CD4-positive, alpha-beta T cell (primary cell): Measurements from ENCODE around the gene RASA1. TPM values are rescaled to one million over a fixed set of nuclear protein-coding genes. Genes with fewer than 3 reads are reported as not detected.

Experiments used
- ATAC-seq: fragments of 200-7000 bp; cut with Tn5 transposase; one replicate; pipeline ENCODE4 v1.10.0; 2022; ENCODE audit warnings: mild to moderate bottlenecking; ENCODE audit not compliant: poor library complexity
- CTCF ChIA-PET: fragments of 350-600 bp; sonication (Branson Sonifier 250); formaldehyde crosslinking; loops from one replicate; lab custom pipeline; 2021; ENCODE audit warnings: antibody characterized with exemption, inconsistent platforms; lab: Charles Lee
- POLR2A ChIA-PET: fragments of 350-600 bp; sonication (Branson Sonifier 250); formaldehyde crosslinking; loops from one replicate; lab custom pipeline; 2021; ENCODE audit warnings: antibody characterized with exemption, inconsistent platforms; lab: Charles Lee
- DNase-seq, 14 experiments: peaks; one replicate each; pipeline ENCODE4 v3.0.0-alpha.2; 2013 to 2020; ENCODE audit warnings: mixed read lengths in 2 of 14
- H3K27ac ChIP-seq, 2 donors: one replicate each; pipeline versions ENCODE4 v1.5.1 to v1.7.0; 2013; ENCODE audit warnings: low read length in 2 of 2, low read depth in 1 of 2, mild to moderate bottlenecking in 1 of 2
- H3K27me3 ChIP-seq, 2 experiments: 1 replicate in 1 of 2; 2 replicates in 1 of 2; pipeline versions ENCODE4 v1.6.1 to v1.7.0; 2013; ENCODE audit warnings: low read length in 2 of 2, control low read depth in 1 of 2, mild to moderate bottlenecking in 1 of 2, moderate library complexity in 1 of 2; ENCODE audit not compliant: insufficient read depth in 2 of 2, control insufficient read depth in 1 of 2
- H3K36me3 ChIP-seq: one replicate; pipeline ENCODE4 v1.6.1; 2013; ENCODE audit warnings: low read length, control low read depth; ENCODE audit not compliant: insufficient read depth
- H3K4me1 ChIP-seq: one replicate; pipeline ENCODE4 v1.6.1; 2013; ENCODE audit warnings: low read length, control low read depth; ENCODE audit not compliant: insufficient read depth
- H3K4me3 ChIP-seq: one replicate; pipeline ENCODE4 v1.5.1; 2013; ENCODE audit warnings: mild to moderate bottlenecking, low read length, moderate library complexity
- H3K9me3 ChIP-seq, 2 experiments: 1 replicate in 1 of 2; 2 replicates in 1 of 2; pipeline versions ENCODE4 v1.6.1 to v1.7.0; 2013; ENCODE audit warnings: low read length in 2 of 2, mild to moderate bottlenecking in 2 of 2, control low read depth in 1 of 2, moderate library complexity in 1 of 2; ENCODE audit not compliant: control insufficient read depth in 1 of 2, insufficient read depth in 1 of 2
- H3K27ac Mint-ChIP-seq: one replicate; pipeline ENCODE4 v1.8.0; 2020; ENCODE audit warnings: mixed read lengths
- H3K27me3 Mint-ChIP-seq: one replicate; pipeline ENCODE4 v1.8.0; 2021; ENCODE audit warnings: mixed read lengths
- H3K36me3 Mint-ChIP-seq: one replicate; pipeline ENCODE4 v1.8.0; 2021; ENCODE audit warnings: low read depth, mixed read lengths
- H3K4me1 Mint-ChIP-seq: one replicate; pipeline ENCODE4 v1.8.0; 2021; ENCODE audit warnings: low read depth, mixed read lengths
- H3K4me3 Mint-ChIP-seq: one replicate; pipeline ENCODE4 v1.8.0; 2020; ENCODE audit warnings: mild to moderate bottlenecking, mixed read lengths
- H3K9me3 Mint-ChIP-seq: one replicate; pipeline ENCODE4 v1.8.0; 2020; ENCODE audit warnings: mixed read lengths
- intact Hi-C, 2 experiments: fragments of 100-400 bp; cut with DNase I in 1 of 2; cut with micrococcal nuclease in 1 of 2; formaldehyde crosslinking; loops; one replicate each; pipeline versions ENCODE4 v1.15.1 to v1.9.0; 2023 to 2025; cut with DNase I, micrococcal nuclease
- total RNA-seq, 174 experiments: library from RNA in 2 of 174; stranded (reverse) in 2 of 174; gene quantifications; one replicate each; pipeline ENCODE4 v1.2.3 and lab custom pipeline; 2021 to 2026
- TF ChIP-seq, protein P1 (sequence below): fragments of 200-600 bp; IDR thresholded peaks from one replicate; pipeline ENCODE4 v1.8.0; 2022; ENCODE audit warnings: antibody characterized with exemption, mild to moderate bottlenecking

RASA1 gene
- total RNA-seq, 2 experiments from 2014 or later = 15.1 to 15.4 TPM

DNA sequence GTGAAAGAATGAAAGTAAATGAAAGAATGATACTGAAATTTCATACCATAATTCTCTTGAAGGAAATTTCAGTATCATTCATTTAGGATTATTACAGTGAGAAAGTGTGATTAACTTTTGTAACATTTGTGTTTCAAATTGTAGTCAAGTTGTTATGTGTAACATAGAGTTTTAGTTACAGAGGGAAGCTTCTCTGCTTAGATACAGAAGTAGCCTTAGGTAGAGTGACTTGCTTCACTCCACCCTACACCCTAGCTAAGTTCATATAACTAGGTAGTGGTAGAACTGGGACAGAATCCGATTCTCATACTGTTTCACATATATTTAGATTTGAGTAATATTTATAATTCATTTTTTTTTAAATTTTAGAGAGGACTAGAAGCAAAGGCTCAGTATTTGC is 9.0 kb downstream of the RASA1 start:
- CTCF ChIA-PET = no interaction called here
- H3K4me1 ChIP-seq = peaks cover 23% of the 10 kb centered on the region

GRCh38 chr5:87277279-87277835 is 9.7 kb downstream of the RASA1 start:
- H3K4me1 ChIP-seq = peaks cover 21% of the 10 kb centered on the region
- POLR2A ChIA-PET = interaction anchor here (2.0 kb wide), 1 partner anchor 9 kb away, joined by 8 read pairs; the partner anchor contains the start of gene RASA1
- H3K9me3 Mint-ChIP-seq = no peaks in the 10 kb centered on the region

More for the DNA sequence above, 9.0 kb downstream of the RASA1 start:
- no peaks in the 10 kb centered on the region for H3K9me3 ChIP-seq
- Mint-ChIP-seq H3K4me1 (peaks cover 72% of the 10 kb centered on the region), H3K36me3 (peaks cover 30% of the 10 kb centered on the region), H3K27ac (peak overlapping the region; percentile 51), H3K9me3 (no peaks in the 10 kb centered on the region), H3K4me3 (peak overlapping the region; percentile 1), H3K27me3 (no peaks in the 10 kb centered on the region)
- POLR2A ChIA-PET = interaction anchor here (2.0 kb wide), 1 partner anchor 9 kb away, joined by 8 read pairs; the partner anchor contains the start of gene RASA1
- intact Hi-C loops = no loop called here
- no peak overlapping the region for H3K27ac ChIP-seq
- no peaks in the 10 kb centered on the region for H3K27me3 ChIP-seq
- H3K4me3 ChIP-seq = no peak overlapping the region
- ATAC-seq (no peak), DNase-seq (no peak)
- H3K36me3 ChIP-seq = no peaks in the 10 kb centered on the region
- TF ChIP-seq, protein P1, sequence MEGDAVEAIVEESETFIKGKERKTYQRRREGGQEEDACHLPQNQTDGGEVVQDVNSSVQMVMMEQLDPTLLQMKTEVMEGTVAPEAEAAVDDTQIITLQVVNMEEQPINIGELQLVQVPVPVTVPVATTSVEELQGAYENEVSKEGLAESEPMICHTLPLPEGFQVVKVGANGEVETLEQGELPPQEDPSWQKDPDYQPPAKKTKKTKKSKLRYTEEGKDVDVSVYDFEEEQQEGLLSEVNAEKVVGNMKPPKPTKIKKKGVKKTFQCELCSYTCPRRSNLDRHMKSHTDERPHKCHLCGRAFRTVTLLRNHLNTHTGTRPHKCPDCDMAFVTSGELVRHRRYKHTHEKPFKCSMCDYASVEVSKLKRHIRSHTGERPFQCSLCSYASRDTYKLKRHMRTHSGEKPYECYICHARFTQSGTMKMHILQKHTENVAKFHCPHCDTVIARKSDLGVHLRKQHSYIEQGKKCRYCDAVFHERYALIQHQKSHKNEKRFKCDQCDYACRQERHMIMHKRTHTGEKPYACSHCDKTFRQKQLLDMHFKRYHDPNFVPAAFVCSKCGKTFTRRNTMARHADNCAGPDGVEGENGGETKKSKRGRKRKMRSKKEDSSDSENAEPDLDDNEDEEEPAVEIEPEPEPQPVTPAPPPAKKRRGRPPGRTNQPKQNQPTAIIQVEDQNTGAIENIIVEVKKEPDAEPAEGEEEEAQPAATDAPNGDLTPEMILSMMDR = no peak

DNA sequence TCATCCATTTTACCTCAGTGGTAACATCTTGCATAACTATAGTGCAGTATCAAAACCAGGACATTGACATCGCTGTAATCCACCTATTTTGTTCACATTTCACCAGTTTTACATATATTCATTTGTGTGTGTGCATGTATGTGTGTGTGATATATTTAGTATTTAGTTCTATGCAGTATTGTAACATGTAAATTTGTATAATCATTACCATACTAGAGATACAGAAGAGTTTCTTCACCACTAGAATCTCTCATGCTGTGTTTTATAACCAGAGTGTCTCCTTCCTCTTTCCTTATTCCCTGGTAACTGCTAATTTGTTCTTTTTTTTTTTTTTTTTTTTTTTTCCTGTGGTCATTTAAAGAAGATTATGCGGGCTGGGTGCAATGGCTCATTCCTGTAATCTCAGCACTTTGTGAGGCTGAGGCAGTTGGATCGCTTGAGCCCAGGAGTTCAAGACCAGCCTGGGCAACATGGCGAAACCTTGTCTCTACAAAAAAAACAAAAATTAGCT is 11.0 kb downstream of the RASA1 start:
- no peak for ATAC-seq
- TF ChIP-seq, protein P1 = no peak
- Histone ChIP-seq H3K4me3 (no peak overlapping the region), H3K4me1 (peaks cover 19% of the 10 kb centered on the region), H3K27ac (no peak overlapping the region), H3K27me3 (no peaks in the 10 kb centered on the region), H3K36me3 (no peaks in the 10 kb centered on the region), H3K9me3 (no peaks in the 10 kb centered on the region)
- CTCF ChIA-PET = no interaction called here
- peaks cover 31% of the 10 kb centered on the region for H3K36me3 Mint-ChIP-seq
- DNase-seq = no peak
- intact Hi-C loops = no loop called here
- POLR2A ChIA-PET = no interaction called here
- peak overlapping the region; percentile 7 for H3K27ac Mint-ChIP-seq
- H3K4me3 Mint-ChIP-seq = no peak overlapping the region
- H3K9me3 Mint-ChIP-seq = no peaks in the 10 kb centered on the region
- peaks cover 80% of the 10 kb centered on the region for H3K4me1 Mint-ChIP-seq
- no peaks in the 10 kb centered on the region for H3K27me3 Mint-ChIP-seq

More at GRCh38 chr5:87277279-87277835, 9.7 kb downstream of the RASA1 start:
- H3K36me3 Mint-ChIP-seq = peaks cover 28% of the 10 kb centered on the region
- ATAC-seq (no peak), DNase-seq (no peak)
- CTCF ChIA-PET = interaction anchor here (0.6 kb wide), 1 partner anchor 8 kb away, joined by 3 read pairs; no protein-coding TSS in a partner anchor
- peaks cover 73% of the 10 kb centered on the region for H3K4me1 Mint-ChIP-seq
- Histone ChIP-seq H3K27ac (peak overlapping the region in 1 of 2 donors; percentile 31), H3K36me3 (no peaks in the 10 kb centered on the region), H3K4me3 (no peak overlapping the region), H3K9me3 (no peaks in the 10 kb centered on the region), H3K27me3 (no peaks in the 10 kb centered on the region)
- peak overlapping the region; percentile 72 for H3K27ac Mint-ChIP-seq
- peak overlapping the region; percentile 11 for H3K4me3 Mint-ChIP-seq
- TF ChIP-seq, protein P1 = no peak
- intact Hi-C loops = no loop called here
- H3K27me3 Mint-ChIP-seq = no peaks in the 10 kb centered on the region
